Breast epithelium (tissue), 3 donors: ENCODE data around the gene RB1.

Source experiments
- CTCF ChIP-seq, 3 donors: fragments of 450-650 bp; IDR thresholded peaks; one replicate each; pipeline ENCODE4 v1.5.1; 2016 to 2017; ENCODE audit warnings: antibody characterized with exemption in 3 of 3, mild to moderate bottlenecking in 3 of 3, moderate library complexity in 3 of 3
- POLR2A ChIP-seq: fragments of 450-650 bp; IDR thresholded peaks from one replicate; pipeline ENCODE4 v1.6.1; 2016; ENCODE audit warnings: antibody characterized with exemption, mild to moderate bottlenecking, moderate library complexity
- POLR2AphosphoS5 ChIP-seq, 3 donors: sonication (generic); formaldehyde crosslinking; IDR thresholded peaks; one replicate each; pipeline ENCODE4 v1.6.1; 2017; ENCODE audit warnings: antibody characterized with exemption in 3 of 3

GRCh38 chr13:48510698-48511097, 207.1 kb downstream of the RB1 start:
- no peak for TF ChIP-seq POLR2AphosphoS5 (IDR thresholded peaks at IDR 0.05)
- TF ChIP-seq POLR2A = no peak
- TF ChIP-seq CTCF (IDR thresholded peaks at IDR 0.05) = no peak
